SU-DHL-6 (cell line): ENCODE measurements around the gene SLC66A1.

ENCODE experiments used
- CTCF ChIP-seq: fragments of 200-600 bp; sonication (generic); IDR thresholded peaks from one replicate; pipeline ENCODE4 v1.5.1; 2017; ENCODE audit warnings: antibody characterized with exemption, mild to moderate bottlenecking, low read length, moderate library complexity; ENCODE audit not compliant: insufficient read depth, poor library complexity, severe bottlenecking
- EZH2phosphoT487 ChIP-seq: fragments of 200-600 bp; sonication (generic), shearing (Covaris generic); conservative IDR thresholded peaks from 2 replicates; pipeline ENCODE4 v1.6.1; 2018; ENCODE audit warnings: mild to moderate bottlenecking, antibody characterized with exemption, low read length, moderate library complexity, mixed read lengths

GRCh38 chr1:19330449-19331135 is 18.5 kb downstream of the SLC66A1 start:
- TF ChIP-seq CTCF (no peak), EZH2phosphoT487 (no peak)
